HG03575 (cell line): ENCODE measurements around the gene DCHS2.

ENCODE experiments used
- ATAC-seq: cut with Tn5 transposase; IDR thresholded peaks from one replicate; pipeline ENCODE4 v1.9.1; 2021; ENCODE audit not compliant: unreplicated experiment, insufficient number of reproducible peaks, low FRiP score; ENCODE audit errors: extremely low read depth

Gene DCHS2

GRCh38 chr4:154345359-154345758, 146.2 kb downstream of the DCHS2 start:
- no peak for ATAC-seq

GRCh38 chr4:154344686-154345085, 146.9 kb downstream of the DCHS2 start:
- no peak for ATAC-seq

- ATAC-seq = no peak
Observed at GRCh38 chr4:154343651-154344050, 147.9 kb downstream of the DCHS2 start.

GRCh38 chr4:154341448-154341847, 150.2 kb downstream of the DCHS2 start:
- no peak for ATAC-seq

GRCh38 chr4:154335588-154335987, 156.0 kb downstream of the DCHS2 start:
- no peak for ATAC-seq

GRCh38 chr4:154332681-154333421, 158.7 kb downstream of the DCHS2 start:
- ATAC-seq = no peak

GRCh38 chr4:154329939-154330338, 161.7 kb downstream of the DCHS2 start:
- ATAC-seq = no peak

GRCh38 chr4:154329268-154329868, 162.2 kb downstream of the DCHS2 start:
- no peak for ATAC-seq

GRCh38 chr4:154328030-154328429, 163.6 kb downstream of the DCHS2 start:
- ATAC-seq = no peak

GRCh38 chr4:154320521-154320920, 171.1 kb downstream of the DCHS2 start:
- no peak for ATAC-seq

- ATAC-seq = no peak
Observed at GRCh38 chr4:154319736-154320135, 171.9 kb downstream of the DCHS2 start.

GRCh38 chr4:154317201-154317999, 174.2 kb downstream of the DCHS2 start:
- no peak for ATAC-seq

GRCh38 chr4:154315741-154316140, 175.9 kb downstream of the DCHS2 start:
- no peak for ATAC-seq

GRCh38 chr4:154314248-154314647, 177.4 kb downstream of the DCHS2 start:
- no peak for ATAC-seq

- ATAC-seq = no peak
Observed at GRCh38 chr4:154313004-154313585, 178.5 kb downstream of the DCHS2 start.

- no peak for ATAC-seq
Observed at GRCh38 chr4:154312246-154312645, 179.4 kb downstream of the DCHS2 start.

GRCh38 chr4:154310578-154310977, 181.0 kb downstream of the DCHS2 start:
- ATAC-seq = no peak

- ATAC-seq = no peak
Observed at GRCh38 chr4:154308207-154308606, 183.4 kb downstream of the DCHS2 start.

GRCh38 chr4:154307451-154307850, 184.1 kb downstream of the DCHS2 start:
- ATAC-seq = no peak

GRCh38 chr4:154305616-154306015, 186.0 kb downstream of the DCHS2 start:
- no peak for ATAC-seq
